Skeletal muscle satellite cell (primary cell): ENCODE data around the gene TYK2. TPM values are rescaled to one million over a fixed set of nuclear protein-coding genes. Genes with fewer than 3 reads are reported as not detected.

ENCODE experiments used
- H3K27me3 ChIP-seq: 2 replicates; pipeline ENCODE4 v1.7.0; 2013; ENCODE audit warnings: low read length; ENCODE audit not compliant: control insufficient read depth, insufficient read depth
- H3K36me3 ChIP-seq: 2 replicates; pipeline ENCODE4 v1.7.0; 2013; ENCODE audit warnings: mild to moderate bottlenecking, control low read depth, low read length; ENCODE audit not compliant: insufficient read depth
- H3K4me1 ChIP-seq: 2 replicates; pipeline ENCODE4 v1.7.0; 2013; ENCODE audit warnings: low read length; ENCODE audit not compliant: control insufficient read depth, insufficient read depth
- H3K4me2 ChIP-seq: 2 replicates; pipeline ENCODE4 v1.7.0; 2013; ENCODE audit warnings: mild to moderate bottlenecking, low read length
- H3K4me3 ChIP-seq: 2 replicates; pipeline ENCODE4 v1.7.0; 2013; ENCODE audit warnings: low read length
- H3K9ac ChIP-seq: 2 replicates; pipeline ENCODE4 v1.7.0; 2013; ENCODE audit warnings: mild to moderate bottlenecking, low read depth, low read length, moderate library complexity
- H3K9me3 ChIP-seq: replicated peaks from 2 replicates; pipeline ENCODE4 v1.7.0; 2013; ENCODE audit warnings: mild to moderate bottlenecking, control low read depth, low read length
- small RNA-seq: library from RNA; depleted of rRNA; stranded (forward); fragments of <200 nt; gene quantifications from one replicate; pipeline ENCODE3, GENCODE V24; 2012

Gene TYK2

GRCh38 chr19:10316229-10317044, 63.9 kb downstream of the TYK2 start:
- Histone ChIP-seq H3K4me2 (peak overlapping the region; percentile 81), H3K27me3 (no peaks in the 10 kb centered on the region), H3K4me3 (peak overlapping the region; percentile 75), H3K9me3 (no peaks in the 10 kb centered on the region), H3K4me1 (peaks cover 4% of the 10 kb centered on the region), H3K9ac (peak overlapping the region; percentile 76), H3K36me3 (peaks cover 27% of the 10 kb centered on the region)

- no peaks in the 10 kb centered on the region for H3K27me3 ChIP-seq
- H3K4me1 ChIP-seq = peaks cover 4% of the 10 kb centered on the region
- H3K36me3 ChIP-seq = peaks cover 20% of the 10 kb centered on the region
- H3K9me3 ChIP-seq = no peaks in the 10 kb centered on the region
- H3K4me3 ChIP-seq = peak within 1 kb of the TSS; percentile 75
- peak within 1 kb of the TSS; percentile 81 for H3K4me2 ChIP-seq
- peak within 1 kb of the TSS; percentile 76 for H3K9ac ChIP-seq
Observed at GRCh38 chr19:10315335-10316214, 64.8 kb downstream of the TYK2 start, which contains the start of gene FDX2. Gene FDX2 (minus strand): TSS chr19:10316015. CDS start chr19:10315996, 19 bp downstream.

- Histone ChIP-seq H3K27me3 (no peaks in the 10 kb centered on the region), H3K36me3 (no peaks in the 10 kb centered on the region), H3K9me3 (no peaks in the 10 kb centered on the region), H3K4me2 (no peak within 1 kb of the TSS), H3K4me1 (peaks cover 15% of the 10 kb centered on the region), H3K9ac (no peak within 1 kb of the TSS), H3K4me3 (no peak within 1 kb of the TSS)
Observed at GRCh38 chr19:10309423-10309822, 70.9 kb downstream of the TYK2 start, which contains the start of gene ZGLP1. Gene ZGLP1 (minus strand): TSS chr19:10309815.

- no peaks in the 10 kb centered on the region for H3K36me3 ChIP-seq
- H3K4me1 ChIP-seq = peaks cover 27% of the 10 kb centered on the region
- no peak overlapping the region for H3K4me2 ChIP-seq
- no peak overlapping the region for H3K9ac ChIP-seq
- H3K27me3 ChIP-seq = no peaks in the 10 kb centered on the region
- no peak overlapping the region for H3K4me3 ChIP-seq
- H3K9me3 ChIP-seq = no peaks in the 10 kb centered on the region
Observed at GRCh38 chr19:10306327-10306726, 74.0 kb downstream of the TYK2 start.

- no peaks in the 10 kb centered on the region for H3K36me3 ChIP-seq
- H3K9ac ChIP-seq = peak overlapping the region; percentile 58
- peaks cover 27% of the 10 kb centered on the region for H3K4me1 ChIP-seq
- no peaks in the 10 kb centered on the region for H3K27me3 ChIP-seq
- no peaks in the 10 kb centered on the region for H3K9me3 ChIP-seq
- peak overlapping the region; percentile 41 for H3K4me2 ChIP-seq
- H3K4me3 ChIP-seq = no peak overlapping the region
Observed at GRCh38 chr19:10305139-10305806, 75.1 kb downstream of the TYK2 start.

Small RNA genes lying within 50 kb of the gene (small RNA-seq; reads per million reads assigned to genes)
- gene AC011511.1 (not detected), gene AC011511.4 (not detected)
